K562 (cell line): Measurements from ENCODE around the gene EYA3. TPM values are rescaled to one million over a fixed set of nuclear protein-coding genes. Genes with fewer than 3 reads are reported as not detected.

Source experiments
- ATF3 ChIP-seq, 2 experiments: fragments of 450-650 bp in 1 of 2; sonication (generic) in 1 of 2; formaldehyde crosslinking in 1 of 2; IDR thresholded peaks in 1 of 2; conservative IDR thresholded peaks in 1 of 2; 2 replicates each; pipeline versions ENCODE4 v1.6.1 to v1.8.1; 2016 to 2023; ENCODE audit warnings: mild to moderate bottlenecking in 2 of 2, moderate library complexity in 2 of 2, inconsistent platforms in 1 of 2, missing genetic modification reagents in 1 of 2
- BACH1 ChIP-seq: fragments of 200-800 bp; sonication (Bioruptor generic); IDR thresholded peaks from 2 replicates; pipeline ENCODE4 v1.6.1; 2016; ENCODE audit warnings: missing genetic modification characterization, missing compliant biosample characterization
- CBFA2T3 ChIP-seq: fragments of 450-650 bp; IDR thresholded peaks from 2 replicates; pipeline ENCODE4 v1.6.1; 2017
- CBX3 ChIP-seq, 2 experiments: IDR thresholded peaks; 1 replicate in 1 of 2; 2 replicates in 1 of 2; pipeline ENCODE4 v1.6.1; 2012; ENCODE audit warnings: inconsistent platforms in 2 of 2, low read length in 2 of 2, borderline replicate concordance in 1 of 2, control low read depth in 1 of 2
- CEBPB ChIP-seq: fragments of 450-650 bp; IDR thresholded peaks from 2 replicates; pipeline ENCODE4 v1.6.1; 2016; ENCODE audit warnings: missing genetic modification characterization, missing compliant biosample characterization
- CREM ChIP-seq: IDR thresholded peaks from 2 replicates; pipeline ENCODE4 v1.6.1; 2014; ENCODE audit warnings: antibody characterized with exemption, low read depth
- HNRNPLL ChIP-seq: fragments of 200-400 bp; formaldehyde crosslinking; IDR thresholded peaks from 2 replicates; pipeline ENCODE4 v1.6.1; 2017; ENCODE audit warnings: low read length, low read depth, mild to moderate bottlenecking; ENCODE audit not compliant: poor library complexity, severe bottlenecking
- JUND ChIP-seq, 2 experiments: IDR thresholded peaks; 2 replicates in 1 of 2; 3 replicates in 1 of 2; pipeline ENCODE4 v1.6.1; 2011; ENCODE audit warnings: borderline replicate concordance in 2 of 2, low read depth in 2 of 2, low read length in 2 of 2, improper control_type of control experiment in 1 of 2, missing biosample characterization in 1 of 2, missing genetic modification characterization in 1 of 2, missing genetic modification reagents in 1 of 2
- MECOM ChIP-seq: fragments of 250-450 bp; sonication (Bioruptor Pico); IDR thresholded peaks from 2 replicates; pipeline ENCODE4 v1.8.0; 2022; ENCODE audit warnings: inconsistent platforms
- MEIS2 ChIP-seq: fragments of 450-650 bp; IDR thresholded peaks from 2 replicates; pipeline ENCODE4 v1.6.1; 2014; ENCODE audit warnings: mild to moderate bottlenecking; ENCODE audit not compliant: partially characterized antibody
- NR1H2 ChIP-seq: sonication (generic); formaldehyde crosslinking; IDR thresholded peaks from 2 replicates; pipeline ENCODE4 v1.4.0; 2020; ENCODE audit warnings: mild to moderate bottlenecking, missing genetic modification reagents
- NR2C1 ChIP-seq, 2 experiments: fragments of 450-650 bp; IDR thresholded peaks; 2 replicates each; pipeline ENCODE4 v1.6.1; 2017; ENCODE audit warnings: mild to moderate bottlenecking in 2 of 2, antibody characterized with exemption in 1 of 2, inconsistent platforms in 1 of 2, missing compliant biosample characterization in 1 of 2, missing genetic modification characterization in 1 of 2
- NR2C2 ChIP-seq, 2 experiments: fragments of 200-800 bp in 1 of 2; sonication (Bioruptor generic) in 1 of 2; sonication (generic) in 1 of 2; formaldehyde crosslinking in 1 of 2; IDR thresholded peaks; 2 replicates each; pipeline versions ENCODE4 v1.6.1 to v1.8.0; 2016 to 2022; ENCODE audit warnings: mild to moderate bottlenecking in 1 of 2, missing compliant biosample characterization in 1 of 2, missing genetic modification characterization in 1 of 2, missing genetic modification reagents in 1 of 2
- PTTG1 ChIP-seq: fragments of 450-650 bp; IDR thresholded peaks from 2 replicates; pipeline ENCODE4 v1.6.1; 2016; ENCODE audit warnings: low read depth, mild to moderate bottlenecking, missing genetic modification characterization, missing compliant biosample characterization
- RHOXF2B ChIP-seq: fragments of 250-450 bp; sonication (Bioruptor Pico); conservative IDR thresholded peaks from 2 replicates; pipeline ENCODE4 v1.5.1; 2021
- STAT6 ChIP-seq: sonication (generic); formaldehyde crosslinking; IDR thresholded peaks from 2 replicates; pipeline ENCODE4 v1.8.1; 2023; ENCODE audit warnings: mild to moderate bottlenecking, missing genetic modification reagents
- ZBTB1 ChIP-seq: sonication (generic); formaldehyde crosslinking; IDR thresholded peaks from 2 replicates; pipeline ENCODE4 v1.8.1; 2023; ENCODE audit warnings: missing genetic modification reagents, low read depth, mild to moderate bottlenecking, borderline replicate concordance
- ZC3H11A ChIP-seq: IDR thresholded peaks from 2 replicates; pipeline ENCODE4 v1.6.1; 2012; ENCODE audit warnings: low read depth, low read length, improper control_type of control experiment
- ZNF165 ChIP-seq: fragments of 250-450 bp; sonication (Bioruptor Pico); IDR thresholded peaks from 2 replicates; pipeline ENCODE4 v1.4.0; 2020; ENCODE audit warnings: borderline replicate concordance
- ZNF212 ChIP-seq: fragments of 450-650 bp; formaldehyde crosslinking; IDR thresholded peaks from 2 replicates; pipeline ENCODE4 v1.4.0; 2020; ENCODE audit warnings: mild to moderate bottlenecking
- ZNF311 ChIP-seq: fragments of 250-450 bp; sonication (Bioruptor Pico); IDR thresholded peaks from 2 replicates; pipeline ENCODE4 v1.4.0; 2020; ENCODE audit warnings: mild to moderate bottlenecking, moderate library complexity
- ZNF699 ChIP-seq: fragments of 250-450 bp; sonication (Bioruptor Pico); IDR thresholded peaks from 2 replicates; pipeline ENCODE4 v1.8.0; 2021; ENCODE audit warnings: mild to moderate bottlenecking, moderate library complexity; ENCODE audit not compliant: insufficient replicate concordance
- ZNF76 ChIP-seq: fragments of 250-450 bp; sonication (Bioruptor Pico); IDR thresholded peaks from 2 replicates; pipeline ENCODE4 v1.4.0; 2020; ENCODE audit warnings: mild to moderate bottlenecking, moderate library complexity, borderline replicate concordance
- polyA plus RNA-seq, 8 experiments: library from polyadenylated mRNA; depleted of rRNA in 4 of 8; stranded (reverse) in 5 of 8; unstranded in 3 of 8; fragments of >200 nt; fragmentation: Nextera tagmentation in 2 of 8; fragmentation: Illumina TruSeq in 1 of 8; extraction: Ambion mirVana in 2 of 8; extraction: Trizol in 1 of 8; gene quantifications; 2 replicates each; pipeline versions ENCODE4 v1.2.1 to v1.2.3, GENCODE V29; 2011 to 2014; ENCODE audit warnings: inconsistent platforms in 1 of 8, missing spikeins in 1 of 8
- total RNA-seq, 7 experiments: library from RNA; depleted of rRNA in 6 of 7; stranded (reverse); fragments of >200 nt in 6 of 7; fragmentation: Illumina TruSeq in 2 of 7; extraction: Trizol in 2 of 7; gene quantifications; 2 replicates each; pipeline versions ENCODE4 v1.2.1 to v1.2.3, GENCODE V29; 2011 to 2021; ENCODE audit warnings: low replicate concordance in 1 of 7

The EYA3 gene
- total and polyA plus RNA-seq, 9 of the 15 experiments (the other 6 are each of a cell fraction or from before 2014, with no cell fraction given) = 21.7 to 64.0 (median 43.6) TPM

- TF ChIP-seq CBX3 (IDR thresholded peaks at IDR 0.05; ENCODE audit: borderline replicate concordance in 1 of 2, low read length in 2 of 2) (peak in 1 of 2 experiments; percentile 58; a peak in 1 of 3 replicates), ZBTB1 (no peak), NR1H2 (CRISPR knock-in tag) (no peak), ZC3H11A (no peak), ZNF76 (CRISPR knock-in tag) (no peak), RHOXF2B (CRISPR knock-in tag) (no peak), NR2C2 (CRISPR knock-in tag; IDR thresholded peaks at IDR 0.05) (no peak), NR2C2 (tag; IDR thresholded peaks at IDR 0.05) (peak; percentile 35; the same call in 1 of the 2 replicates), ZNF699 (CRISPR knock-in tag) (no peak), ATF3 (IDR thresholded peaks at IDR 0.05) (peak; percentile 76), ATF3 (CRISPR knock-in tag; conservative IDR thresholded peaks at IDR 0.05) (no peak), MECOM (CRISPR knock-in tag) (no peak), STAT6 (CRISPR knock-in tag) (no peak), PTTG1 (no peak), CEBPB (tag) (peak; percentile 90), ZNF165 (CRISPR knock-in tag) (no peak), CBFA2T3 (no peak), JUND (IDR thresholded peaks at IDR 0.05; ENCODE audit: borderline replicate concordance, low read depth, low read length) (no peak), JUND (tag; IDR thresholded peaks at IDR 0.05; ENCODE audit: borderline replicate concordance, low read depth, low read length) (no peak), CREM (no peak), ZNF212 (no peak), BACH1 (no peak), NR2C1 (IDR thresholded peaks at IDR 0.05) (peak; percentile 46; the same call in 1 of the 2 replicates), NR2C1 (tag; IDR thresholded peaks at IDR 0.05) (peak; percentile 45; the same call in 1 of the 2 replicates), ZNF311 (CRISPR knock-in tag) (no peak), MEIS2 (peak; percentile 5), HNRNPLL (no peak)
Observed at GRCh38 chr1:28096210-28097099, 8.0 kb upstream of the EYA3 start (continued).
